Effector memory CD4-positive, alpha-beta T cell (primary cell): ENCODE data around the gene OSM.

Experiments
- DNase-seq, 3 donors: peaks; one replicate each; pipeline ENCODE4 v3.0.0-alpha.2; 2020
- H3K27ac ChIP-seq: 2 replicates; pipeline ENCODE4 v1.7.0; 2013; ENCODE audit warnings: mild to moderate bottlenecking, low read length, moderate library complexity; ENCODE audit not compliant: insufficient read depth, poor library complexity, severe bottlenecking
- H3K27me3 ChIP-seq: replicated peaks from 2 replicates; pipeline ENCODE4 v1.7.0; 2013; ENCODE audit warnings: mild to moderate bottlenecking, low read length; ENCODE audit not compliant: insufficient read depth, control insufficient read depth, poor library complexity, severe bottlenecking
- H3K36me3 ChIP-seq: 2 replicates; pipeline ENCODE4 v1.7.0; 2013; ENCODE audit warnings: mild to moderate bottlenecking, low read length, moderate library complexity; ENCODE audit not compliant: control insufficient read depth, insufficient read depth
- H3K4me1 ChIP-seq: 2 replicates; pipeline ENCODE4 v1.7.0; 2013; ENCODE audit warnings: low read length, mild to moderate bottlenecking; ENCODE audit not compliant: control insufficient read depth, insufficient read depth, poor library complexity, severe bottlenecking
- H3K4me3 ChIP-seq: 2 replicates; pipeline ENCODE4 v1.7.0; 2013; ENCODE audit warnings: low read length, low read depth, mild to moderate bottlenecking; ENCODE audit not compliant: insufficient read depth, poor library complexity, severe bottlenecking
- H3K9me3 ChIP-seq: 2 replicates; pipeline ENCODE4 v1.7.0; 2013; ENCODE audit warnings: mild to moderate bottlenecking, low read length, moderate library complexity; ENCODE audit not compliant: control insufficient read depth

OSM gene

GRCh38 chr22:30308093-30308492 is 41.4 kb upstream of the OSM start:
- H3K9me3 ChIP-seq: no peaks in the 10 kb centered on the region
- no peaks in the 10 kb centered on the region for H3K36me3 ChIP-seq
- H3K4me3 ChIP-seq: no peak overlapping the region
- peaks cover 94% of the 10 kb centered on the region for H3K4me1 ChIP-seq
- H3K27ac ChIP-seq: peak overlapping the region; percentile 70
- no peaks in the 10 kb centered on the region for H3K27me3 ChIP-seq
- no peak for DNase-seq

GRCh38 chr22:30307041-30307574 is 40.5 kb upstream of the OSM start:
- no peak for DNase-seq
- H3K9me3 ChIP-seq: no peaks in the 10 kb centered on the region

GRCh38 chr22:30306627-30307011 is 40.0 kb upstream of the OSM start:
- peak overlapping the region; percentile 71 for H3K27ac ChIP-seq
- DNase-seq: no peak

More at GRCh38 chr22:30307041-30307574, 40.5 kb upstream of the OSM start:
- H3K27ac ChIP-seq: peak overlapping the region; percentile 71
- no peaks in the 10 kb centered on the region for H3K36me3 ChIP-seq
- no peaks in the 10 kb centered on the region for H3K27me3 ChIP-seq
- H3K4me3 ChIP-seq: peak overlapping the region; percentile 16
- peaks cover 94% of the 10 kb centered on the region for H3K4me1 ChIP-seq

GRCh38 chr22:30305906-30306626 is 39.4 kb upstream of the OSM start:
- peaks cover 94% of the 10 kb centered on the region for H3K4me1 ChIP-seq
- DNase-seq: no peak
- H3K36me3 ChIP-seq: peaks cover 6% of the 10 kb centered on the region
- H3K9me3 ChIP-seq: no peaks in the 10 kb centered on the region
- H3K27me3 ChIP-seq: no peaks in the 10 kb centered on the region
- H3K4me3 ChIP-seq: peak overlapping the region; percentile 33
- peak overlapping the region; percentile 71 for H3K27ac ChIP-seq

More at GRCh38 chr22:30306627-30307011, 40.0 kb upstream of the OSM start:
- H3K4me3 ChIP-seq: peak overlapping the region; percentile 16
- no peaks in the 10 kb centered on the region for H3K9me3 ChIP-seq
- peaks cover under 1% of the 10 kb centered on the region for H3K36me3 ChIP-seq
- H3K27me3 ChIP-seq: no peaks in the 10 kb centered on the region
- peaks cover 94% of the 10 kb centered on the region for H3K4me1 ChIP-seq

GRCh38 chr22:30305519-30305905 is 38.9 kb upstream of the OSM start:
- no peak for DNase-seq
- Histone ChIP-seq H3K9me3 (no peaks in the 10 kb centered on the region), H3K27me3 (no peaks in the 10 kb centered on the region), H3K4me1 (peaks cover 90% of the 10 kb centered on the region), H3K27ac (peak overlapping the region; percentile 71), H3K4me3 (peak overlapping the region; percentile 33), H3K36me3 (peaks cover 11% of the 10 kb centered on the region)

- DNase-seq: no peak
- Histone ChIP-seq H3K4me3 (peak overlapping the region; percentile 33), H3K27ac (peak overlapping the region; percentile 71)
These were observed 38.0 kb upstream of the OSM start for GRCh38 chr22:30304495-30305244.

GRCh38 chr22:30302810-30303138 is 36.1 kb upstream of the OSM start:
- no peak for DNase-seq
- Histone ChIP-seq H3K36me3 (peaks cover 31% of the 10 kb centered on the region), H3K4me1 (peaks cover 78% of the 10 kb centered on the region), H3K27ac (peak overlapping the region; percentile 71), H3K4me3 (peak overlapping the region; percentile 24), H3K9me3 (no peaks in the 10 kb centered on the region), H3K27me3 (no peaks in the 10 kb centered on the region)

More at GRCh38 chr22:30304495-30305244, 38.0 kb upstream of the OSM start:
- H3K27me3 ChIP-seq: no peaks in the 10 kb centered on the region
- H3K9me3 ChIP-seq: no peaks in the 10 kb centered on the region
- H3K4me1 ChIP-seq: peaks cover 82% of the 10 kb centered on the region
- peaks cover 14% of the 10 kb centered on the region for H3K36me3 ChIP-seq

GRCh38 chr22:30301995-30302809 is 35.6 kb upstream of the OSM start:
- peaks cover 33% of the 10 kb centered on the region for H3K36me3 ChIP-seq
- H3K9me3 ChIP-seq: no peaks in the 10 kb centered on the region
- DNase-seq: no peak
- H3K4me1 ChIP-seq: peaks cover 78% of the 10 kb centered on the region
- H3K27me3 ChIP-seq: no peaks in the 10 kb centered on the region
- H3K4me3 ChIP-seq: peak overlapping the region; percentile 24
- peak overlapping the region; percentile 71 for H3K27ac ChIP-seq

- H3K36me3 ChIP-seq: peaks cover 60% of the 10 kb centered on the region
- H3K27me3 ChIP-seq: no peaks in the 10 kb centered on the region
- no peak for DNase-seq
- H3K4me3 ChIP-seq: no peak overlapping the region
- no peak overlapping the region for H3K27ac ChIP-seq
- H3K4me1 ChIP-seq: peaks cover 73% of the 10 kb centered on the region
- H3K9me3 ChIP-seq: no peaks in the 10 kb centered on the region
These were observed 32.7 kb upstream of the OSM start for GRCh38 chr22:30299322-30299721.
